Measurements from ENCODE around the gene RNF5. TPM values are rescaled to one million over a fixed set of nuclear protein-coding genes. Genes with fewer than 3 reads are reported as not detected.

RNF5 gene
- total and polyA plus RNA-seq, 9 of the 15 experiments (the other 6 are each of a cell fraction or from before 2014, with no cell fraction given): 62.2 to 245 (median 129) TPM

DNA sequence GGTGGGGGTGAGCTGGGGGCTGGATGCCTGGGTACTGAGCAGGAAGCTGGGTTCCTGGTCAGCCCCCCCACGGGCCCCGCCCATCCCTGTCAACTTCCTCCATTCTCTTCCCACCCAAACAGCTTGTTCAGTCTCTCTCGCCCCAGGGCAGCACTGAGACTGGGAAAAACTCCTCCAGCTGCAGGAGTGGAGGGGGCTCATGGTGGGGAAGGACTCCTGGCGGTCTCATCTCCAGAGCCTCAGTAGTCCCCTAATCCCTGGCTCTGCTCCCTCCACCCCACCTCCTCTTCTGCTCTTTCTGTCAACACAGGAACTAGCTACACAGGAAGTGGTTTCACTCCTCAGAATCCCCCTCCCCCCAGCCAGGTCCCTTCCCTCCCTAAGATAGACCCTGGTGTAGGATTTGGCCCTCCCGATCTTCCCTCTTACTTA lies 14.4 kb downstream of the RNF5 start, which contains the start of gene GPSM3 (continued):
- TF ChIP-seq CUX1 (CRISPR knock-in tag; IDR thresholded peaks at IDR 0.05) (no peak), MBD2 (IDR thresholded peaks at IDR 0.05; ENCODE audit: borderline replicate concordance, low read depth) (peak; percentile 57; the same call in 1 of the 2 replicates), ZNF445 (CRISPR knock-in tag; IDR thresholded peaks at IDR 0.05; ENCODE audit: low read depth) (no peak), ZNF551 (CRISPR knock-in tag; IDR thresholded peaks at IDR 0.05) (no peak), MECOM (CRISPR knock-in tag; IDR thresholded peaks at IDR 0.05) (no peak), SIX5 (IDR thresholded peaks at IDR 0.05; ENCODE audit: borderline replicate concordance in 1 of 2, insufficient read depth in 1 of 2, low read depth in 1 of 2, low read length in 2 of 2) (no peak), NONO (IDR thresholded peaks at IDR 0.05; ENCODE audit: low read depth in 2 of 2, low read length in 1 of 2) (no peak), KLF6 (CRISPR knock-in tag; IDR thresholded peaks at IDR 0.05; ENCODE audit: borderline replicate concordance) (peak; percentile 66; the same call in 1 of the 2 replicates), L3MBTL2 (IDR thresholded peaks at IDR 0.05) (no peak), ZKSCAN8 (CRISPR knock-in tag; IDR thresholded peaks at IDR 0.05) (no peak), ZNF75A (CRISPR knock-in tag; IDR thresholded peaks at IDR 0.05) (no peak), FOXA1 (IDR thresholded peaks at IDR 0.05; ENCODE audit: borderline replicate concordance) (no peak), KDM5B (IDR thresholded peaks at IDR 0.05; ENCODE audit: insufficient replicate concordance, low read depth, low read length) (peak; percentile 41), SMARCA4 (IDR thresholded peaks at IDR 0.05) (peak; percentile 64), YY1 (IDR thresholded peaks at IDR 0.05; ENCODE audit: borderline replicate concordance in 1 of 3, control insufficient read depth in 1 of 3, extremely low read depth in 1 of 3, insufficient read depth in 3 of 3, insufficient read length in 1 of 3, insufficient replicate concordance in 2 of 3, low read depth in 1 of 3, low read length in 2 of 3) (peak in 1 of 3 experiments; percentile 8), BRF1 (IDR thresholded peaks at IDR 0.05; ENCODE audit: borderline replicate concordance, extremely low read depth, insufficient read length) (no peak)
- TF ChIP-seq, protein P1, sequence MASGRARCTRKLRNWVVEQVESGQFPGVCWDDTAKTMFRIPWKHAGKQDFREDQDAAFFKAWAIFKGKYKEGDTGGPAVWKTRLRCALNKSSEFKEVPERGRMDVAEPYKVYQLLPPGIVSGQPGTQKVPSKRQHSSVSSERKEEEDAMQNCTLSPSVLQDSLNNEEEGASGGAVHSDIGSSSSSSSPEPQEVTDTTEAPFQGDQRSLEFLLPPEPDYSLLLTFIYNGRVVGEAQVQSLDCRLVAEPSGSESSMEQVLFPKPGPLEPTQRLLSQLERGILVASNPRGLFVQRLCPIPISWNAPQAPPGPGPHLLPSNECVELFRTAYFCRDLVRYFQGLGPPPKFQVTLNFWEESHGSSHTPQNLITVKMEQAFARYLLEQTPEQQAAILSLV (tag; IDR thresholded peaks at IDR 0.05): no peak
- TF ChIP-seq, protein P2, sequence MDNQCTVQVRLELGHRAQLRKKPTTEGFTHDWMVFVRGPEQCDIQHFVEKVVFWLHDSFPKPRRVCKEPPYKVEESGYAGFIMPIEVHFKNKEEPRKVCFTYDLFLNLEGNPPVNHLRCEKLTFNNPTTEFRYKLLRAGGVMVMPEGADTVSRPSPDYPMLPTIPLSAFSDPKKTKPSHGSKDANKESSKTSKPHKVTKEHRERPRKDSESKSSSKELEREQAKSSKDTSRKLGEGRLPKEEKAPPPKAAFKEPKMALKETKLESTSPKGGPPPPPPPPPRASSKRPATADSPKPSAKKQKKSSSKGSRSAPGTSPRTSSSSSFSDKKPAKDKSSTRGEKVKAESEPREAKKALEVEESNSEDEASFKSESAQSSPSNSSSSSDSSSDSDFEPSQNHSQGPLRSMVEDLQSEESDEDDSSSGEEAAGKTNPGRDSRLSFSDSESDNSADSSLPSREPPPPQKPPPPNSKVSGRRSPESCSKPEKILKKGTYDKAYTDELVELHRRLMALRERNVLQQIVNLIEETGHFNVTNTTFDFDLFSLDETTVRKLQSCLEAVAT (IDR thresholded peaks at IDR 0.05): no peak
- TF ChIP-seq, protein P3, sequence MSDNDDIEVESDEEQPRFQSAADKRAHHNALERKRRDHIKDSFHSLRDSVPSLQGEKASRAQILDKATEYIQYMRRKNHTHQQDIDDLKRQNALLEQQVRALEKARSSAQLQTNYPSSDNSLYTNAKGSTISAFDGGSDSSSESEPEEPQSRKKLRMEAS (CRISPR knock-in tag; IDR thresholded peaks at IDR 0.05): no peak

Data from K562 (cell line).